Left ventricle myocardium inferior (tissue), 1 donor: ENCODE measurements around the gene FAM32A. TPM values are rescaled to one million over a fixed set of nuclear protein-coding genes. Genes with fewer than 3 reads are reported as not detected.
"Not testable (repeated sequence)": the region's sequence is repeated elsewhere in the genome, so short reads cannot be mapped to it uniquely, and the experiment has no call there.

Source experiments
- DNase-seq: peaks from one replicate; pipeline ENCODE4 v3.0.0-alpha.2; 2020
- H3K27ac ChIP-seq: fragments of 200-600 bp; replicated peaks from 2 replicates; pipeline ENCODE4 v1.8.0; 2021
- H3K27me3 ChIP-seq: fragments of 200-600 bp; 2 replicates; pipeline ENCODE4 v1.8.0; 2021; ENCODE audit warnings: low read depth
- H3K36me3 ChIP-seq: fragments of 200-600 bp; 2 replicates; pipeline ENCODE4 v1.8.0; 2021
- H3K4me1 ChIP-seq: fragments of 200-600 bp; 2 replicates; pipeline ENCODE4 v1.8.0; 2021
- H3K4me3 ChIP-seq: fragments of 200-600 bp; 2 replicates; pipeline ENCODE4 v1.8.0; 2021; ENCODE audit warnings: mild to moderate bottlenecking, moderate library complexity
- H3K9me3 ChIP-seq: fragments of 200-600 bp; replicated peaks from 2 replicates; pipeline ENCODE4 v1.8.0; 2021
- CTCF ChIP-seq: fragments of 200-600 bp; IDR thresholded peaks from 2 replicates; pipeline ENCODE4 v1.8.0; 2021; ENCODE audit warnings: antibody characterized with exemption, mild to moderate bottlenecking, borderline replicate concordance
- intact Hi-C: fragments of 100-400 bp; cut with micrococcal nuclease; formaldehyde crosslinking; loops from one replicate; pipeline ENCODE4 v1.11.0; 2022
- total RNA-seq: library from RNA; stranded (reverse); fragmentation: NEBNext Ultra II Directional; extraction: Animal tissue kit (Norgen Biotek cat#: 25700); gene quantifications from one replicate; pipeline ENCODE4 v1.2.1, GENCODE V29; 2021
- donor health status: DM: no; HTN: yes; CAD: no; lungs with severe emphysema.

FAM32A gene
- total RNA-seq, 1 donor from 2014 or later: 34.3 TPM

GRCh38 chr19:16166417-16166816 lies 18.8 kb upstream of the FAM32A start:
- Histone ChIP-seq H3K4me1 (no peaks in the 10 kb centered on the region), H3K27ac (no peak overlapping the region), H3K9me3 (no peaks in the 10 kb centered on the region), H3K27me3 (peaks cover 26% of the 10 kb centered on the region), H3K36me3 (no peaks in the 10 kb centered on the region), H3K4me3 (no peak overlapping the region)
- DNase-seq: no peak
- no peak for TF ChIP-seq CTCF
- intact Hi-C loops: no loop called here

- no peak for TF ChIP-seq CTCF
- Histone ChIP-seq H3K4me3 (no peak overlapping the region), H3K27ac (no peak overlapping the region), H3K9me3 (no peaks in the 10 kb centered on the region), H3K27me3 (peaks cover 32% of the 10 kb centered on the region), H3K36me3 (no peaks in the 10 kb centered on the region), H3K4me1 (no peaks in the 10 kb centered on the region)
- intact Hi-C loops: no loop called here
- DNase-seq: no peak
Observed at GRCh38 chr19:16167055-16167454, 18.2 kb upstream of the FAM32A start.

GRCh38 chr19:16168465-16169081 lies 16.6 kb upstream of the FAM32A start:
- Histone ChIP-seq H3K27me3 (peaks cover 44% of the 10 kb centered on the region), H3K27ac (no peak overlapping the region), H3K9me3 (no peaks in the 10 kb centered on the region), H3K4me1 (no peaks in the 10 kb centered on the region), H3K36me3 (no peaks in the 10 kb centered on the region), H3K4me3 (no peak overlapping the region)
- DNase-seq: no peak
- TF ChIP-seq CTCF: no peak
- intact Hi-C loops: no loop called here

GRCh38 chr19:16170134-16170533 lies 15.1 kb upstream of the FAM32A start:
- Histone ChIP-seq H3K36me3 (no peaks in the 10 kb centered on the region), H3K4me1 (no peaks in the 10 kb centered on the region), H3K27ac (no peak overlapping the region), H3K9me3 (peaks cover 3% of the 10 kb centered on the region), H3K4me3 (no peak overlapping the region), H3K27me3 (peaks cover 49% of the 10 kb centered on the region)
- no peak for DNase-seq
- intact Hi-C loops: no loop called here
- TF ChIP-seq CTCF: no peak

GRCh38 chr19:16175954-16176353 lies 9.3 kb upstream of the FAM32A start:
- Histone ChIP-seq H3K9me3 (peaks cover 14% of the 10 kb centered on the region), H3K4me1 (no peaks in the 10 kb centered on the region), H3K27me3 (peaks cover 57% of the 10 kb centered on the region), H3K27ac (no peak overlapping the region), H3K36me3 (no peaks in the 10 kb centered on the region), H3K4me3 (no peak overlapping the region)
- DNase-seq: no peak
- intact Hi-C loops: no loop called here
- no peak for TF ChIP-seq CTCF

- intact Hi-C loops, DNase-seq, H3K27ac ChIP-seq, H3K4me3 ChIP-seq, H3K36me3 ChIP-seq, H3K4me1 ChIP-seq: not testable (repeated sequence)
- Histone ChIP-seq H3K27me3 (peaks cover 53% of the 10 kb centered on the region), H3K9me3 (peaks cover 14% of the 10 kb centered on the region)
Observed at GRCh38 chr19:16178866-16179265, 6.3 kb upstream of the FAM32A start.
